ENCODE data around the gene E4F1. TPM values are rescaled to one million over a fixed set of nuclear protein-coding genes. Genes with fewer than 3 reads are reported as not detected.

E4F1 gene
- 16.7 to 27.8 TPM (median 26.6 TPM) in 5 replicates for total RNA-seq (2022; extraction: Qiagen RNA extraction)

GRCh38 chr16:2223221-2223941 lies at the start of gene E4F1:
TSS of gene E4F1 (plus strand) at chr16:2223591. CDS start at chr16:2223614, 23 bp downstream.

GRCh38 chr16:2196162-2196980 lies 27.0 kb upstream of the E4F1 start, which contains the start of gene CASKIN1:
TSS of gene CASKIN1 (minus strand) at chr16:2196605. CDS start at chr16:2196432, 173 bp downstream.

GRCh38 chr16:2205104-2205966 lies 18.1 kb upstream of the E4F1 start, which contains the start of gene MLST8:
TSS of gene MLST8 (plus strand) at chr16:2205454. CDS start at chr16:2206086, 632 bp downstream.

GRCh38 chr16:2210386-2211365 lies 12.7 kb upstream of the E4F1 start, which contains the start of gene BRICD5:
TSS of gene BRICD5 (minus strand) at chr16:2210863. CDS start at chr16:2210833, 30 bp downstream.

DNA sequence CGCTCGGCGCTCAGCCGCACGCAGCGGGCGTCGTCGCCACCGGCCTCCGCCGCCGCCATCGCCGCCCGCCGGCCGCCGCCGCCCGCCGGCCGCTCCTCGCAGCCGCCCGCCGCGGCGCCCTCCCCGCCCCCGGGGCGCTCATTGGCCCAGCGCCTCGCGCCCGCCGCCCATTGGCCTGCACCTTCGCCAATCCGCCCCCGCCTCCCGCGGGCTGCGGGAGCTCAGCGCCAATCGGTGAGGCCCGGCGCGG lies 8.7 kb upstream of the E4F1 start, which contains the start of gene PGP:
Gene PGP (minus strand): TSS at position 122 of the 250 bp plus-strand sequence. CDS start 63 bp downstream, at position 59.

GRCh38 chr16:2236337-2237101 lies 13.1 kb downstream of the E4F1 start, which contains the start of gene DNASE1L2:
TSS of gene DNASE1L2 (plus strand) at chr16:2236444. CDS start at chr16:2236817, 373 bp downstream.

GRCh38 chr16:2251296-2252111 lies 28.1 kb downstream of the E4F1 start, which contains the start of gene ECI1:
TSS of gene ECI1 (minus strand) at chr16:2251587. CDS start at chr16:2251566, 21 bp downstream.

GRCh38 chr16:2267913-2268666 lies 44.7 kb downstream of the E4F1 start, which contains the start of gene RNPS1:
TSS of gene RNPS1 (minus strand) at chr16:2268126. CDS start at chr16:2264643, 3,483 bp downstream.

Other genes with a start within 250 kb of the E4F1 start
- gene NOXO1, start 242.1 kb upstream of the E4F1 start, total RNA-seq (2022; extraction: Qiagen RNA extraction) = 0.09 to 0.52 TPM (median 0.21 TPM) in 5 replicates
- gene GFER, start 239.4 kb upstream of the E4F1 start, total RNA-seq (2022; extraction: Qiagen RNA extraction) = 21.3 to 45.6 TPM (median 42.0 TPM) in 5 replicates
- 5.5 to 9.7 TPM (median 8.2 TPM) in 5 replicates for gene SYNGR3, start 233.6 kb upstream of the E4F1 start, total RNA-seq (2022; extraction: Qiagen RNA extraction)
- 45.4 to 65.2 TPM (median 62.1 TPM) in 5 replicates for gene ZNF598, start 213.8 kb upstream of the E4F1 start, total RNA-seq (2022; extraction: Qiagen RNA extraction)
- 0.87 to 1.3 TPM (median 1.1 TPM) in 5 replicates for gene NPW, start 203.8 kb upstream of the E4F1 start, total RNA-seq (2022; extraction: Qiagen RNA extraction)
- gene NHERF2, start 196.7 kb upstream of the E4F1 start, total RNA-seq (2022; extraction: Qiagen RNA extraction) = 43.6 to 63.6 TPM (median 62.0 TPM) in 5 replicates
- 37.5 to 51.5 TPM (median 47.5 TPM) in 5 replicates for gene NTHL1, start 175.8 kb upstream of the E4F1 start, total RNA-seq (2022; extraction: Qiagen RNA extraction)
- 26.6 to 43.3 TPM (median 38.2 TPM) in 5 replicates for gene TSC2, start 175.6 kb upstream of the E4F1 start, total RNA-seq (2022; extraction: Qiagen RNA extraction)
- gene PKD1, start 87.7 kb upstream of the E4F1 start, total RNA-seq (2022; extraction: Qiagen RNA extraction) = 36.3 to 64.1 TPM (median 59.9 TPM) in 5 replicates
- 2.4 to 4.6 TPM (median 3.5 TPM) in 5 replicates for gene RAB26, start 75.0 kb upstream of the E4F1 start, total RNA-seq (2022; extraction: Qiagen RNA extraction)
- 40.5 to 59.7 TPM (median 53.3 TPM) in 5 replicates for gene TRAF7, start 67.8 kb upstream of the E4F1 start, total RNA-seq (2022; extraction: Qiagen RNA extraction)
- gene CASKIN1, start 27.0 kb upstream of the E4F1 start, total RNA-seq (2022; extraction: Qiagen RNA extraction) = 0.32 to 0.66 TPM (median 0.56 TPM) in 5 replicates
- 42.1 to 58.2 TPM (median 51.9 TPM) in 5 replicates for gene MLST8, start 18.1 kb upstream of the E4F1 start, total RNA-seq (2022; extraction: Qiagen RNA extraction)
- gene BRICD5, start 12.7 kb upstream of the E4F1 start, total RNA-seq (2022; extraction: Qiagen RNA extraction) = 4.2 to 6.5 TPM (median 5.7 TPM) in 5 replicates
- gene PGP, start 8.8 kb upstream of the E4F1 start, total RNA-seq (2022; extraction: Qiagen RNA extraction) = 16.3 to 36.4 TPM (median 34.8 TPM) in 5 replicates
- 0.77 to 1.8 TPM (median 1.6 TPM) in 5 replicates for gene DNASE1L2, start 12.9 kb downstream of the E4F1 start, total RNA-seq (2022; extraction: Qiagen RNA extraction)
- 47.6 to 92.3 TPM (median 88.7 TPM) in 5 replicates for gene ECI1, start 28.0 kb downstream of the E4F1 start, total RNA-seq (2022; extraction: Qiagen RNA extraction)
- gene RNPS1, start 44.5 kb downstream of the E4F1 start, total RNA-seq (2022; extraction: Qiagen RNA extraction) = 250 to 299 TPM (median 265 TPM) in 5 replicates
- gene ABCA3, start 117.1 kb downstream of the E4F1 start, total RNA-seq (2022; extraction: Qiagen RNA extraction) = 14.0 to 21.1 TPM (median 19.2 TPM) in 5 replicates
- 19.6 to 24.6 TPM (median 23.6 TPM) in 5 replicates for gene CCNF, start 205.9 kb downstream of the E4F1 start, total RNA-seq (2022; extraction: Qiagen RNA extraction)
- 19.1 to 26.3 TPM (median 22.0 TPM) in 5 replicates for gene TEDC2, start 236.5 kb downstream of the E4F1 start, total RNA-seq (2022; extraction: Qiagen RNA extraction)
- gene NTN3, start 247.7 kb downstream of the E4F1 start, total RNA-seq (2022; extraction: Qiagen RNA extraction) = 0.05 to 0.07 TPM in 2 of 5 replicates, not detected in the others

All from A549 treated with CORT108297 at 1 μM for 4 hours (cell line).